GM19395 (cell line): Measurements from ENCODE around the gene MYT1.

Experiments
- ATAC-seq: cut with Tn5 transposase; IDR thresholded peaks from one replicate; pipeline ENCODE4 v1.9.1; 2021; ENCODE audit warnings: mild to moderate bottlenecking, moderate library complexity; ENCODE audit not compliant: unreplicated experiment

Gene MYT1

DNA sequence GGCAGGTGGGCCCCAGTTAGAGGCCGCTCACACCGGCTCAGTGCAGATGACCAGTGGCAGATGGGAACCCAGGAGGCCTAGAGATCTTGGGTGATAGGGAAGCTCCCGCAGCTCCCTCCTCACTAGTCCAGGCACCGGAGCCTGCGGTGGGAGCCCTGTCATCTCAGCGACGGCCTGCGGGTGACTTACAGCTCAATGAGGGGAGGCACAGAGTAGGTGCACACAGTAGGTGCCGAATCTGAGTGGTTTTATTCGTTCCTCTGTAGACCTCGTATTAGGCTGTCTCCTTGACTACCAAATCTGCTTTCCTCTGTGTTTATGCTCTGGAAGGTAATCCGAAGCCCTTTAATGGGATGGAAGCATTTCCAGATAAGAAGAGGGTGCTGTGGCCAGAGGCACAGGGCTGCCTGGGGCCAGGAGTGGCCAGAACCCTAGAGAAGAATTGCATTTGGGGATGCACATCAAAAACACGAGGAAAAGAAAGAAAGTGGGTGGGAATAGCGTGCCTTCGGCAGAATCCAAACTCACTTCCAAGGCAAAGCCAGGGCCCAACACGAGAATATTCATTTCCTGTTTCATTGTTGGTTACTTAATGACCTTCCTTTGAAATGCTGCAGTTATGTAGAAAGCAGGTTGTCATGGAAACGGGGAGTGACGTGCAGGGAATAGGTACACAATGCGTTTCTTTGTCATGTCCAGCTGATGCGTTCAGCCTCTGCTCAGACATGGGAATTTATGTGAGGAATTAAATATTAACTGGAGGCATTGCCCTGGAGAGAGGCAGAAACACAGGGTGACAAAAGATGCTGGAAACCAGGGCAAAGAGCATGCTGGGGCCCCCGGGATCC, 24.7 kb downstream of the MYT1 start:
- no peak for ATAC-seq

DNA sequence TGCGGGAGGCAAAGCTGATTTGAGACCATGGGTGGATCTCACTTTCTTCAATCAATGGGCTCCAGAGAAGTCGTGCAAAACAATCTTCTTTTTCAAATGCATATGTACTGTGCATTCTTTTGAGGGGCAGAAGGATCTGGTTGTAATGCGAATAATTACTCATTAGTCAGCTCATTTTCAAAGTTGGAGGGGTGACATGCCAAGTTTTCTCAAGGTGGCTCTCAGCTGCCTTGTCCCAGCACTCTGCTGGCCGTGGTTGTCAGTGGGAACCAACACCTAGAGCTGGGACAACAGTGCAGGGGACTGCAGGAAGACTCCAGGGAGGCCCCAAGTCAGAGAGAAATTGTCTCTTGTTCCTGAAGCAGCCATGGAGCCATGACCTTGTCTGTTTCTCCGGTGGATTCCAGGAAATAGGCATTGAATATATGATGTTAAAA, 25.3 kb downstream of the MYT1 start:
- no peak for ATAC-seq

GRCh38 chr20:64189986-64190385, 25.7 kb downstream of the MYT1 start:
- ATAC-seq, result no peak

- no peak for ATAC-seq
These were observed 26.8 kb downstream of the MYT1 start for GRCh38 chr20:64191002-64191401.

GRCh38 chr20:64192406-64192805, 28.2 kb downstream of the MYT1 start:
- no peak for ATAC-seq

DNA sequence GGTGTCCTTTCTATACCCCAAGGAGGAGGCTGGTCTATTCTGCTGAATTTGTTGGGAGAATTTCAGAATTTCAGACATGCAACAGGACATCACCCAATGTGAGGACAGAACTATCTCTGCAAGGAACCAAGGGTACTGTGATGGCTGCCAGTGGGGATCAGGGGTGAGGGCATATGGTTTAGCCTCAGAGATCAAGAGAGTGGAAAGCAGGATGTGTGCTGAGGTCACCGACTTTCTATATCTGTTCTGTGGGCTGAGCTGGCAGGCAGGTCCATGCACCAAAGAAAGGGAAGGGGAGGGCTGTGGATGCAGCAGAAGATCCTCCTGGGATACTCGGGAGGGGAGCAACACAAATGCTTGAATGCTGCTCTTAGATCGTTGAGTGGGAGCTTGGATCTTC, 28.8 kb downstream of the MYT1 start:
- no peak for ATAC-seq

GRCh38 chr20:64194269-64194668, 30.0 kb downstream of the MYT1 start:
- ATAC-seq, result no peak

- no peak for ATAC-seq
These were observed 32.1 kb downstream of the MYT1 start for GRCh38 chr20:64196309-64196708.

GRCh38 chr20:64196847-64197306, 32.6 kb downstream of the MYT1 start:
- ATAC-seq, result no peak

DNA sequence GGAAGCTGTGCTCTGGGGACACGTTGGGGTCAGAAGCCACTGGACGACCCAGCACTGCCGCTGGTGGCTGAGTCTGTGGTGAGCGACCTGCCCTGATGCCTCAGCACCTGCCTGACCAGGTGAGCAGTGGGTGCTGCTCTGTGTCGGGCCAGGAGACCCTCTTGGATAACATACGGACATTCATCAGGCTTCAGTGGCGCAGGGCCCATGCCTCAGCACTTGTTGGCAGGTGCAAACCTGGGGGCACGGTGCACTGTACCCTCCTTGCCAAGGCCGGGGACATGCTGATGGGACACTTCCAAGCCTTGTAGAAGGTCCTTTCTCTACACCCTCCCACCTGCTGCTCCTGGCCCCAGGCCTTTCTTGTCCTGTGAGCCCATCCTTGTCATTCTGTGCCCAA, 34.1 kb downstream of the MYT1 start:
- ATAC-seq, result no peak

DNA sequence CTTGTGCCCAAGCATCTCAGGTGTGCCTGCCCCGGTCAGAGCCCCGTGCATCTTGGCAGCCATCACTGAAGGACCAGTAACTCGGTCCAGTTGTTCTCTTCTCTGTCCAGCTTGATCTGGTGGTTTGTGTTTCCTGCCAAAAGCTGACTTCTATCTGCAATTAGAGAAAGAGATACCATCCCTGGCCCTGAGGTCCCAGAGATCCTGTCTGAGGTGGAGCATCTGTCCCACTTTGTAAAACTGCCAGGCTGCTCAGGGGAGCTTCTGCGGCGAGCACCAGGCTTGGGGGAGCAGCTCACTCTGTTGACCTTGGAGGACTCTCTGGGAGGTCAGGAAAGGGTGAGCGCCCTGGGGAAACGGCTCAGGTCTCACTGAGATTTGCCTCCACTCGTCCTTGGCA, 35.1 kb downstream of the MYT1 start:
- no peak for ATAC-seq

- ATAC-seq, result no peak
These were observed 36.5 kb downstream of the MYT1 start for GRCh38 chr20:64200740-64201139.

GRCh38 chr20:64201653-64202052, 37.4 kb downstream of the MYT1 start:
- ATAC-seq, result no peak

- ATAC-seq, result no peak
These were observed 39.0 kb downstream of the MYT1 start for GRCh38 chr20:64203037-64203777.

DNA sequence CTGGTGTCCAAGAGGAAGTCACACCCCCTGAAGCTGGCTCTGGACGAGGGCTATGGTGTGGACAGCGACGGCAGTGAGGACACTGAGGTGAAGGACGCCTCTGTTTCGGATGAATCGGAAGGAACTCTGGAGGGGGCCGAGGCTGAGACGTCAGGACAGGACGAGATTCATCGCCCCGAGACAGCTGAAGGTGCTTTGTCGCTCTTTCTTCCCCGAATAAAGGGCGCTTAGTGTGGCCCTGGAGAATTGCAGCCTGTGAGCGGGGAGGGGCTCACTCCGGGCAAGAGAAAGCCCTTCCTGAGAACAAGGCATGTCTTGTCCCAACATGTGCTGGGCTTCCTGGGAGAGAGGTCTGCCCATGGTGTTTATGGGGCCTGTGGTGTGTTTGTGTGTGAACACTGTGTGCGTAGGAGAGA, 41.4 kb downstream of the MYT1 start:
- no peak for ATAC-seq

GRCh38 chr20:64206614-64207013, 42.4 kb downstream of the MYT1 start:
- no peak for ATAC-seq

- no peak for ATAC-seq
These were observed 43.7 kb downstream of the MYT1 start for GRCh38 chr20:64207641-64208590.

DNA sequence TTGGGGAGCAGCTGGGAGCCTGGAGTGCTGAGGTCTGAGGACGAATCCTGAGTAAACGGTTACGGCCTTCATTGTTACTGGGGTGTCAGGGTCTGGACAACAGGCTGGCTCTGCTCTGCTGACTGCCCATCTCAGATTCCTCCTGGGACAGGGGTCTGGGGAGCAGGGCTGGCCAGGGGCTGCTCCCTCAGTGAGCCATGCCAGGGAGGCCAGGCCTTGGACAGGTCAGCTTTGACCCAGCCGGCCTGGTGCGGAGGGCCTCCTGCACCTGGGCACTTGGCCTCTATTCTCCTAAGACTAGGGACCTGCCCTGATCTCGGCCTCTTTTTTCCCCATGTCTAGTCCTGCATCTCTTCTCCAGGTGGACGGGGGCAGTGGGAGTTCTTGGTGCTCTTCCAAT, 44.9 kb downstream of the MYT1 start:
- no peak for ATAC-seq

DNA sequence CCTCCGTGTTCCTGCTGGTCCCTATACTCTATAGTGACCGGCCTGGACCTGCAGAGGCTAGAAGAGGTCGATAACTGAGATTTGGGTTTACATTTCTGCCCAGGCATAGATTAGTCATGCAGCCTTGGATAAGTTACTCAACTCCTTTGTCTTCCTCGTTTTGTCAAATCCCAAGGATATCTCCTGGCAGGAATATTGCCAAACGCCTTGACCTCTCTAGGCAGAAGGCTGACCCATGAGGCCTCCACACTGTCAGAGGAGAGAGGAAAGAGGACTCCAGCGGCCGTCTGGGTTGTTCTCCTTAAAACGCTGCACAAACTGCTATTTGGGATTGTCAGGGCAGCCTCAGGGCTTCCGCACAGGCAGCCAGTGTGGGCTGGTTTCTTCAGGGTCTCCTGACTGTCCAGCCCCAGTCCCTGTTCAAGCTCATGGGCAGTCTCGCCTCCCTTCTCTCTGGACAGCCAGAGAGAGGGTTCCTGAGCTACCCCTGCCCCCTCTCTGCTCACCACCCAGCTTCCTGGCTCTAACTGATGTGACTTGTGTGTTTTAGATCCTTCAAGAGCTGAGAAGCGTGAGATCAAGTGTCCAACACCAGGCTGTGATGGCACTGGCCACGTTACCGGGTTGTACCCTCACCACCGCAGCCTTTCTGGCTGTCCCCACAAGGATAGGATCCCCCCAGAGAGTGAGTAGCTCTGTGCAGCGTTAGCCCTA, 46.6 kb downstream of the MYT1 start:
- no peak for ATAC-seq

GRCh38 chr20:64211874-64212658, 47.8 kb downstream of the MYT1 start:
- no peak for ATAC-seq
